ENCODE data around the gene NUDT8. TPM values are rescaled to one million over a fixed set of nuclear protein-coding genes. Genes with fewer than 3 reads are reported as not detected.

The NUDT8 gene
- total and polyA plus RNA-seq, 12 donors = 1.9 to 40.6 (median 7.6) TPM

GRCh38 chr11:67648140-67648795 lies 18.5 kb upstream of the NUDT8 start:
- TF ChIP-seq, protein P1, sequence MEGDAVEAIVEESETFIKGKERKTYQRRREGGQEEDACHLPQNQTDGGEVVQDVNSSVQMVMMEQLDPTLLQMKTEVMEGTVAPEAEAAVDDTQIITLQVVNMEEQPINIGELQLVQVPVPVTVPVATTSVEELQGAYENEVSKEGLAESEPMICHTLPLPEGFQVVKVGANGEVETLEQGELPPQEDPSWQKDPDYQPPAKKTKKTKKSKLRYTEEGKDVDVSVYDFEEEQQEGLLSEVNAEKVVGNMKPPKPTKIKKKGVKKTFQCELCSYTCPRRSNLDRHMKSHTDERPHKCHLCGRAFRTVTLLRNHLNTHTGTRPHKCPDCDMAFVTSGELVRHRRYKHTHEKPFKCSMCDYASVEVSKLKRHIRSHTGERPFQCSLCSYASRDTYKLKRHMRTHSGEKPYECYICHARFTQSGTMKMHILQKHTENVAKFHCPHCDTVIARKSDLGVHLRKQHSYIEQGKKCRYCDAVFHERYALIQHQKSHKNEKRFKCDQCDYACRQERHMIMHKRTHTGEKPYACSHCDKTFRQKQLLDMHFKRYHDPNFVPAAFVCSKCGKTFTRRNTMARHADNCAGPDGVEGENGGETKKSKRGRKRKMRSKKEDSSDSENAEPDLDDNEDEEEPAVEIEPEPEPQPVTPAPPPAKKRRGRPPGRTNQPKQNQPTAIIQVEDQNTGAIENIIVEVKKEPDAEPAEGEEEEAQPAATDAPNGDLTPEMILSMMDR (IDR thresholded peaks at IDR 0.05) = no peak
- TF ChIP-seq POLR2A (IDR thresholded peaks at IDR 0.05) = no peak
- no peaks in the 10 kb centered on the region for H3K9me3 ChIP-seq (replicated peaks in 1 of 3)
- WGBS, 4 donors = 44 to 70% (median 67%) methylated on average over 2 to 12 of the region's 12 CpGs
- H3K27ac ChIP-seq = no peak overlapping the region
- intact Hi-C loops (cut with DNase I) = no loop called here
- DNase-seq = no peak
- no peak overlapping the region for H3K4me3 ChIP-seq
- no peaks in the 10 kb centered on the region for H3K27me3 ChIP-seq
- no peaks in the 10 kb centered on the region for H3K4me1 ChIP-seq (replicated peaks in 1 of 2)
- no peaks in the 10 kb centered on the region for H3K36me3 ChIP-seq (replicated peaks in 1 of 2)

DNA sequence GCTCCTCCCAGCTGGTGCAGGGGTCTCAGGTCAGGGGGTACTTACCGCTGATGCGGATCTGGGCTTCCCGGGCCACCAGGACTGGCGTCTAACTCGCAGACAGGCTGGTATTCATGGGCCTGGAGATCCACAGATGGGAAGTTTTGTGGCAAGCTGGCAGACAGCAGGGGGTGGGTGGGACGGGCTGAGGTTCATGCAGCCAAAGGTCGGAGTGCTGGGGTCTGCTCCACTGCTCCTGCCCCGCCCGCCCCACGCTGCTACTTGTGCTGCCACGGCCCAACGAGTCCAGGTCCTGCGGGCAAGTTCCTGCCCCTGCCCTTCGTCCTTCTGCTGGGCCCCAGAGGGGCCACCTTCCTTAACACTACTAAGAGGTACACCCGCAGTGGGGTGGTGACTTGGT lies 17.7 kb upstream of the NUDT8 start:
- Histone ChIP-seq H3K27ac (no peak overlapping the region), H3K36me3 (replicated peaks in 1 of 2) (no peaks in the 10 kb centered on the region), H3K4me1 (replicated peaks in 1 of 2) (no peaks in the 10 kb centered on the region), H3K27me3 (no peaks in the 10 kb centered on the region), H3K4me3 (no peak overlapping the region), H3K9me3 (replicated peaks in 1 of 3) (no peaks in the 10 kb centered on the region)
- intact Hi-C loops (cut with DNase I) = no loop called here
- no peak for DNase-seq
- no peak for TF ChIP-seq POLR2A (IDR thresholded peaks at IDR 0.05)
- TF ChIP-seq, protein P1 (IDR thresholded peaks at IDR 0.05) = no peak
- WGBS, 4 donors = 47 to 69% (median 63%) methylated on average over 3 to 15 of the region's 15 CpGs

DNA sequence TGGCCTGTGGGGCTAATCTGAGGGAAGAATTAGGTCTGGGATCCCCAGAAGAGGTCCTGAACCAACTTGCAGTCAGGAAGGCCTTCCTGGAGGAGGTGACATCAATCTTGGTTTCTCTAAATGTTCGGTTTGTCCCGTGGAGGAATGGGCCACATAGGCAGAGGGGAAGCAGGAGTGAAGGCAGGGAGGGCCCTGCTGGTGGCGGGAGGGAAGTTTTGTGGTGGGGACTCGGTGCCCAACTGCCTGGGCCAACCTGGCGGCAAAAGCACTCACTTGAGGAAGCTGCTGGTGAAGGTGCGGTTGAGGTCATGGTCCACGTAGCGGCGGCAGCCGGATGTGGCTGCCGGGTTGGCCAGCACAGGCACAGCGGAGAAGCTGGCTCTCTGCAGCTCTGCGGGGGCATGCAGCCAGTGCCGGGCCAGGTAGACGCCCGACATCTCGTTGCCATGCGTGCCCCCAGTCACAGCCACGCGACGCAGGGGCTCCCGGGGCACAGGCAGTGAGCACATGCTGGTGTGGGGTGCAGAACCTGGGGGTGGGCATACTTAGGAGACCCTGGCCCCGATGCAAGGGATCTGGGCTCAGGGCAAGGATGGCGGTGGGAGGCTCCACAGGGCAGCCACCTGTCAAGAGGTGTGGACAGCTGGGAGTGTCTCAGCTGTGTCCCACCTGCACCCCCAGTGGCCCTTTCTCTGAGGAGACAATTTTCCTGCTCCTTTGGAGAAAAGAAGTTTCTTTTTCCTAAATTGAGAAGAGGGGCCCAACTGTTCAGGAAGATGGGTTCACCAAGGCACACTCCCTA lies 17.0 kb upstream of the NUDT8 start:
- 50 to 80% (median 69%) methylated on average over 2 to 24 of the region's 24 CpGs for WGBS, 4 donors
- H3K36me3 ChIP-seq (replicated peaks in 1 of 2) = no peaks in the 10 kb centered on the region
- H3K27ac ChIP-seq = no peak overlapping the region
- TF ChIP-seq, protein P1 (IDR thresholded peaks at IDR 0.05) = no peak
- no peak for TF ChIP-seq POLR2A (IDR thresholded peaks at IDR 0.05)
- no peak overlapping the region for H3K4me3 ChIP-seq
- H3K27me3 ChIP-seq = no peaks in the 10 kb centered on the region
- no peaks in the 10 kb centered on the region for H3K4me1 ChIP-seq (replicated peaks in 1 of 2)
- H3K9me3 ChIP-seq (replicated peaks in 1 of 3) = no peaks in the 10 kb centered on the region
- no peak for DNase-seq
- intact Hi-C loops (cut with DNase I) = no loop called here

DNA sequence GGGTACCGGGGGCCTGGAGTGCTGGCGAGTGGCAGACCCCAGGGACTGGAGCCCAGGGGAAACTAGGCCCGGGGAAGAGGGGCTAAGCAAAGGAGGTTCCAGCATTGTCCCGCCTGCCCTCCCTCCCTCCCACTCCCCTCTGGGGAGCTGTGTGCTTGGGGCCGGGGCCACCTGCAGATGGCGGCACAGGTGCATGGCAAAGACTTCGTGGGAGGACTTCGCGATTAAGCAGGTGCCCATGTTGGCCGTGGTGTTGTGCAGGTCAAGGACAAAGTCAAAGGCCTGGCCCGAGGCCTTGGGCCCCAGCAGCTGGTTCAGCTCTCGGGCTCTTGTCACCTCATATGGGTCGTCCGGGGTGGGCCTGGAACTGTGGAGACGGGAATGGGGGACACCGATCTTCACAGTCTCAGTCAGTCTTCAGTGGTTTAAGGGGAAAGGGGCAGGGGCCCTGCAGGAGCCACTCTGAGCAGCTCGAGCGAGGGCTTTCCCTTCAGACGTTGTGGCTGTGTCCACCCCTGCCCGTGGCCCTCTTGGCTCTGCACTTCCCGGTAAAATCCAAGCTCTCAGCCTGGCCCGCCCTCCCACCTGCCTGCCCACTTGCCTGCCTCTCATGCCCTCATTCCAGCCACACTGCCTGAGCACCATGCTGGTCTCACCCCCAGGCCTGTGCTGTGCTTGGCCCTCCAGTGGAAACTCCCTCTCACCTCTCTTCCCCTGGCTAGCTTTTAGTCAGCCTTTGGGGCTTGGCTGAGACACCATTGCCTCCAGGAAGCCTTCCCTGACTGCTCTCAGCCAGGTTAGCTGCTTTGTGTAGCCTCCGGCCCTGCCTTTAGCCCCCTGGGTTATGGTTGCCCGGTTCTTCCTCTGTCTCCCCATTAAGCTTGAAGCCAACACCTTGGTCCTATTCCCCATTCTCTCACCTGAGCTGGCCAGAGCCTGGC lies 16.1 kb upstream of the NUDT8 start:
- intact Hi-C loops (cut with DNase I) = no loop called here
- WGBS, 4 donors = 68 to 73% (median 70%) methylated on average over 19 to 24 of the region's 24 CpGs
- H3K4me1 ChIP-seq (replicated peaks in 1 of 2) = no peaks in the 10 kb centered on the region
- H3K9me3 ChIP-seq (replicated peaks in 1 of 3) = no peaks in the 10 kb centered on the region
- H3K36me3 ChIP-seq (replicated peaks in 1 of 2) = no peaks in the 10 kb centered on the region
- DNase-seq = no peak
- H3K27me3 ChIP-seq = peaks cover 2% of the 10 kb centered on the region
- no peak overlapping the region for H3K27ac ChIP-seq
- no peak for TF ChIP-seq POLR2A (IDR thresholded peaks at IDR 0.05)
- TF ChIP-seq, protein P1 (IDR thresholded peaks at IDR 0.05) = no peak
- H3K4me3 ChIP-seq = no peak overlapping the region

Data from adrenal gland (tissue), 12 donors.